ENCODE data around the gene RAB12.
A peak's percentile ranks its signal among the peaks of the same experiment; 100 is the strongest.
"Not testable (repeated sequence)": the region's sequence is repeated elsewhere in the genome, so short reads cannot be mapped to it uniquely, and the experiment has no call there.

The RAB12 gene, protein sequence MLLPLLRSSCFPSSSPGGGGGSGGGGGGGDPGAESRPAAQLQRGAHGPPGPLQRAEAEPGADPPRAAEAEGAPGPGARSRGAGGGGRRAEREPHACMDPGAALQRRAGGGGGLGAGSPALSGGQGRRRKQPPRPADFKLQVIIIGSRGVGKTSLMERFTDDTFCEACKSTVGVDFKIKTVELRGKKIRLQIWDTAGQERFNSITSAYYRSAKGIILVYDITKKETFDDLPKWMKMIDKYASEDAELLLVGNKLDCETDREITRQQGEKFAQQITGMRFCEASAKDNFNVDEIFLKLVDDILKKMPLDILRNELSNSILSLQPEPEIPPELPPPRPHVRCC
- 17.5 to 20.9 reads per million in 2 donors for total RNA-seq

DNA sequence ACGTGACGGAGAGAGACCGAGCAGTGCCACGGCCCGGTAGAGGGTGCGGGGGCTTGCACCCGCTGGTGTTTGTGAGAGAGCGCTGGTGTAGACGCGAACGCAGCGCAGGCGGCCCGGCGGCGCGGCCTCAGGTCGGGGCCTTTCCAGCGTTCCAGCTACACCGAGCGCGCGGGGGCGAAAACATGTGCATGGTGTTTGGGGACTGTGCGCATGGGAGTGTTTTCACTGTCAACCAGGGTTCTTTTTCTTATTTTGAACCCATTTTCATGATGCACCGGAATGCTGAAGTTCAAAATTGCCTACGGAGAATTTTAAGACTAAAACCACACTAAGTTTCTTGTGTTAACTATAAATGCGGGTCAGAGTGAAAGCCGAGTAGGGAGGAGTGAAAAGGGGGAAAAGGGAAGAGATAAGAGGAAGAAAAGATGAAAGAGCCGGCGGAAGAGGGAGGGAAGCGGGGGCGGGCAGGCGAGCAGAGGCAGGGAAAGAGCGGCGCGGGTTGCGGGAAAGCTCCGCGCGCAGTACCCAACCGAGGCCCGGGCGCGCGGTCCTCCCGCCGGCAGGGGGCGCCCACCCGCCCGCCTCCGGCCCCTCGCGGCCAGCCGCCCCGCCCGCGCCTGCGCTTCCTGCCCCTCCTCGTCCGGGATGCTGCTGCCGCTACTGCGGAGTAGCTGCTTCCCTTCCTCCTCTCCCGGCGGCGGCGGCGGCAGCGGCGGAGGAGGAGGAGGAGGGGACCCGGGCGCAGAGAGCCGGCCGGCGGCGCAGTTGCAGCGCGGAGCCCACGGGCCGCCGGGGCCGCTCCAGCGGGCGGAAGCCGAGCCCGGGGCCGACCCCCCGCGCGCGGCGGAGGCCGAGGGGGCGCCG lies at the start of gene RAB12:
Gene RAB12 (plus strand): TSS at position 643 of the 864 bp plus-strand sequence. CDS start 3 bp downstream, at position 646.
- DNase-seq = peak; percentile 76 to 92 (median 84)

- no peak for DNase-seq
These were observed 49.5 kb upstream of the RAB12 start for GRCh38 chr18:8559612-8560186.

DNA sequence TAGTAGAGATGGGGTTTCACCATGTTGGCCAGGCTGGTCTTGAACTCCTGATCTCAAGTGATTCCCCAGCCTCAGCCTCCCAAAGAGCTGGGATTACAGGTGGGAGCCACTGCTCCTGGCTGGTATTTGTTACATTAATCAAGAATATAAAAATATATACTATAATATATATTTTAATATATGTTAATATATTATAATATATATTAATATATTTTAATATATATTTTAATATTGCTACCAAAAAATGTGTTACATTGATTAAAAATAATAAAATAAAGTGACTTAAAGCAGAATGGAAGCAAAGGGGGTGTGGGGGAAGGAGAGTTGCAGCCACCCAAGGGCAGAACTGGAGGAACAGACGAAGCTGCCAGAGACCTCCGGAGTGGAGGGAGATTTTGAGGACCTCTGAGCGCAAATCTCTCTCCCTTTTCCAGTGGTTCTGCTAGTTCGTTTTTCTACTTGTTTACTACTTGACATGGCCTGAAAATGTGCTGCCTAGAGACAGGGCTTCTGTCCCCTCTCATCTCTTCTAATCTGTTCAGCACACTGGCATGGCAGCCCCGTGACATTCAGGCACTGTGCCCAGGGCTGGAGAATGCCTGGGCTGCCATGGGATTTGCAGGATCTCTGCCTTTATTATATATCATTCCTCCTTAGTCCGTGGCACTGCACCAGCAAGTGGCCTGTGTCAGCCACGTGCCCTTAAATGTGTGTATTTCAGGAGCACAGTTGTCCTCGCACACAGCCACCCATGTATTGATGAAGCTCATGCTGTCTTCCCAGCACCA lies 47.9 kb upstream of the RAB12 start:
- no peak for DNase-seq

GRCh38 chr18:8562070-8562469 lies 47.2 kb upstream of the RAB12 start:
- no peak for DNase-seq

DNA sequence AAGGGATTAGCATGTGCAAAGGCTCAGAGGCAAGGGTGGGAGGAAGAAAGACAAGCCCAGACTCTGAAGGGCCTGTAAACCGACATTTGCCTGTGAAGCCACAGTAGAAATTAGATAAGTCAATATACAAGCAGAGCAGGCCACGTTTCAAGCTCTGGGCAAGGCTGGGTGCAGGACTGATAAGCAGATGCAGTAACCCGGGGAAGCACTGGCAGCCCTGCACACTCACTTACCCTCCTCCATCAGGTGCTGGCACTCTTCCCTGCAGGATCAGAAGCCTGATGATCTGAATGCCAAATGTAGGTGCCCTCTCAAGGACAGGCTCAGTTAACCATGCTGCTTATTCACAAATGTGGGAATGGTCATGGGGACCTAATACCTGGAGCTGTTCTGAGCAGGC lies 46.3 kb upstream of the RAB12 start:
- no peak for DNase-seq

- DNase-seq = no peak
These were observed 37.8 kb upstream of the RAB12 start for GRCh38 chr18:8571399-8571798.

DNA sequence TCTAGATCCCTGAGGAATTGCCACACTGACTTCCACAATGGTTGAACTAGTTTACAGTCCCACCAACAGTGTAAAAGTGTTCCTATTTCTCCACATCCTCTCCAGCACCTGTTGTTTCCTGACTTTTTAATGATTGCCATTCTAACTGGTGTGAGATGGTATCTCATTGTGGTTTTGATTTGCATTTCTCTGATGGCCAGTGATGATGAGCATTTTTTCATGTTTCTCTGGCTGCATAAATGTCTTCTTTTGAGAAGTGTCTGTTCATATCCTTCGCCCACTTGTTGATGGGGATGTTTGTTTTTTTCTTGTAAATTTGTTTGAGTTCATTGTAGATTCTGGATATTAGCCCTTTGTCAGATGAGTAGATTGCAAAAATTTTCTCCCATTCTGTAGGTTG lies 35.5 kb upstream of the RAB12 start:
- DNase-seq = not testable (repeated sequence)

DNA sequence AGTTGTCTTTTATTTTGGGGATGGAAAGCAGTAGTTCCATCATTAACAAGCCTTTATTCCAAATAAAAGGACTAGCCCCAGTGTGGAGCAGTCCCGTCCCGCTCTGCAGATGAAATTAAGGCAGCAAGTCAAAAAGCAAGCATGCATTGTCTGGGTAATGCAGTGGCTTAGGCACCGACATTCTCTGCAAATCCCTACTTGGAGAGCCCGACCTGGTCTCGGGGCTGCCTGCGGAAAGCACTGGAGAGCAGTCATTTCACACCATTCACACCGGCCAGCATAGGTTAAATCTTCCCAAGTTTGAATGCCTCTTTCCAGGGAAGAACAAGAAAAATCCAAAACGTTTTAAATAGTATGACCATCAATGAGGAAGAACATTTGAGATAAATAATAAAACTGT lies 24.4 kb upstream of the RAB12 start:
- DNase-seq = no peak

DNA sequence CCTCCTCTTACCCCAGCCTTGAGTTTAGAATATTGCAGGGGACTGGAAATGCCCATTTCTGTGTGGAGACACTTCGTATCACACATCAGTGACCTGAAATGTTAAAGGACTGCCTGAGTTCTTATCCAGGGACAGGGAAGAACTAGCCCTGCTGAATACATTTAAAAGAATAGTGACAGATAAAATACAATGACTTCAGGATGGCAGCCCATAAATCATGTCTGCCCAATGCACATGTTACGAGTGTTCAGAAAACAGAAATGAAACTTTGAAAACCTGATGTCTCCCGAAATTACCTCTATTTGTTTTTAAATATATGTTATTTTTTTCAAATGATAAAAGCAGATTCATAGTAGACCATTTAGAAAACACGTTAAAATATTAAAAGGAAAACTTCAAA lies 22.3 kb upstream of the RAB12 start:
- no peak for DNase-seq

- no peak for DNase-seq
These were observed 13.8 kb upstream of the RAB12 start for GRCh38 chr18:8595445-8595844.

DNA sequence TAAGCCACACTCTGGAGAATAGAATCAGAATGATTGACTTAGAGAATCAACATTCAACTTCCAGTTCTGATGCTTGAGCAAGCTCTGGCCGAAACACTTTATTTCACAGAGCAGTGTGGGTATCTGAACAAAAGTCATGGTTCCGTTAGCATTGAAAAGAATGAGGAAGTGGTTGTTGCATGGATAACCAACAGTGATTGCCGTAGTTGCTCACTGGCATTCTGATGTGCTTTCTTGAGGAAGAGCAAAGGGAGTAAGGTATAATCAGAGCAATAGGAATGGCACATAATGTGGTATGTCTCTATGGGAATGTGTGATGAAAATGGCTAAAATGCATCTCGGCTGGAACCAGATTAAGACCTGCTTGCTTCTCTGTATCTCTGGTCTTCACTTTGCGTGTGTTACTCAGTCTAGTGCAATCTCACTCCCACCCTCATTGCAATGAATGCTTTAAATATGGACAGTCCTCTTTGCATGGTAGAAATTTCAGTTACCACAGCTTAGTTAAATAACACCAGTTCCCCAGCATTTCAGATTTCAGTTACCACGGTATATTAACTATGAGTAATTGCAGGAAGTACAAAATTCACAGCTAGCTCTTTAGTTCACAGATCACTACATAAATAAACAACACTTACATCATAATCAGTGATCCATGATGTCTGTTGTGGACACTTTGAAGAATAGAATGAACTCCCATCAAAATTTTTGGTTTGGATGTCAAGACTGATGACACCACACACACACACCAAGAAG lies 7.8 kb upstream of the RAB12 start:
- peak in 1 of 5 experiments; percentile 11 for DNase-seq

DNA sequence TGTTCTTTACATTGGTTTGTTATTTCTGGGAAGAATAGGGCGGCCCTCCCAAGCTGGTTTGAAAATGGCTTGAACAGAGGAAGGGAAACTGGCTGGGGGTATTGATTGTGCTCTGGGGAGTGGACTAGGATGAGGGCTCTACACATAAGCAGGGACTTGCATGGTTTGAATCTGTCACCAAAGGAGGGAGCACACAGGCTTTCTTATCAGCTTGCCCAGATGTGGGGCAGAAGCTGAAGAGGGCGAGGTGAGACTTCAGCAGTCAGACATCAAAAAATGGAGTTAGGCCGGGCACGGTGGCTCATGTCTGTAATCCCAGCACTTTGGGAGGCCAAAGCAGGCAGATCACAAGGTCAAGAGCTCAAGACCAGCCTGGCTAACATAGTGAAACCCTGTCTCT lies 7.2 kb upstream of the RAB12 start:
- DNase-seq = no peak

DNA sequence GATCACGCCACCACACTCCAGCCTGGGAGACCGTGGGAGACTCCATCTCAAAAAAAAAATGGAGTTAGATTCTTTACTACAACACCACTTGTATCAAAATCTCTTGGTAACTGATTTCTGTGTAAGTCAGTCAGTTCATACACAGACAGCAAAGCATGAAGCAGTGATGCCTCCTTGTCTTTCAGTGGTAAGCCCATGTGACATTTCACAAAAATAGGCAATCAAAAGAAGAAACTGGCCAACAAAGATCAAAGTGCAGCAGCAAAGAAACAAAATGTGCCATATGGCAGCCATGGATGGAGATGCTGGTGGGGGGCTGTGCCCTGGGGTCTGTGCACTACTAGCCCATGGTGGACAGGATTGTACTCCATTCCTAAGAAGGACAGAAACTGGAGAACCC lies 6.7 kb upstream of the RAB12 start:
- DNase-seq = no peak

- DNase-seq = no peak
These were observed 5.3 kb upstream of the RAB12 start for GRCh38 chr18:8603663-8604520.

DNA sequence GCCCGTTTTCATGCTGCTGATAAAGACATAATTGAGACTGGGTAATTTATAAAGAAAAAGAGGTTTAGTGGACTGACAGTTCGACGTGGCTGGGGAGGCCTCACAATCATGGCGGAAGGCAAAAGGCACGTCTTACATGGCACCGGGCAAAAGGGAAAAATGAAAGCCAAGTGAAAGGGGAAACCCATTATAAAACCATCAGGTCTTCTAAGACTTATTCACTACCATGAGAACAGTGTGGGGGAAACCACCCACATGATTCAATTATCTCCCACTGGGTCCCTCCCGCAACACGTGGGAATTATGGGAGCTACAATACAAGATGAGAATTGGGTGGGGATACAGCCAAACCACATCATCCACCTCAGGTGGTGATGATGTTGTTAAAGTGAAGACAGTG lies 3.3 kb upstream of the RAB12 start:
- no peak for DNase-seq

GRCh38 chr18:8607776-8608742 lies 1.2 kb upstream of the RAB12 start:
- DNase-seq = no peak

GRCh38 chr18:8609659-8610458 lies 622 bp downstream of the RAB12 start:
- peak in 1 of 5 experiments; percentile 26 for DNase-seq

DNA sequence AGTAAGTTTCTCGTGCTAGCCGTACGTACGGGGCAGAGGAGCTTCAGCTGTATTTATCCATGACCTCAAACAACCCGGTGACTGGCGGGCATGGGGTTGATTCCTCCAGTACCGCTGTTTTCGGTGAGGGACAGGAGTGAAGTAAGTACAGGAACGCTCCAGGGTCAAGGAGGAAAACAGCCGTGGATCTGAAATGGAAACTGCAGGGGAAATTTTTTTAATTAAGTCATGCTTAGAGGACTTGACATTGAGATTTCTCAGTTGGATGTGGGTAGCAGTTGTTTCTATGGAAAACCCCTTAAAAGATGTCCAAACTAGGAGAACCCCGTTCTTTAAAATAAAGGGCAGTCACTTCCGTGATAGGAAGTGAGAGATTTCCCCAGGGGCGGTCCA lies 1.2 kb downstream of the RAB12 start:
- peak in 1 of 5 experiments; percentile 28 for DNase-seq

All from T-helper 2 cell (primary cell).